ENCODE data around the gene ABCC8.

The ABCC8 gene

GRCh38 chr11:17476317-17477083 is at the start of gene ABCC8:
TSS of gene ABCC8 (minus strand) at chr11:17476845. CDS start at chr11:17476776, 69 bp downstream.
- no peak for DNase-seq (ENCODE audit: low spot score)
- no peak for FAIRE-seq

GRCh38 chr11:17526326-17526725 is 49.7 kb upstream of the ABCC8 start:
- FAIRE-seq = no peak
- DNase-seq (ENCODE audit: low spot score) = no peak

- FAIRE-seq (no peak), DNase-seq (ENCODE audit: low spot score) (peak; percentile 20)
Observed at GRCh38 chr11:17525570-17525969, 48.9 kb upstream of the ABCC8 start.

- FAIRE-seq (no peak), DNase-seq (ENCODE audit: low spot score) (no peak)
Observed at GRCh38 chr11:17524221-17524620, 47.6 kb upstream of the ABCC8 start.

- DNase-seq (ENCODE audit: low spot score) (no peak), FAIRE-seq (no peak)
Observed at GRCh38 chr11:17522655-17523054, 46.0 kb upstream of the ABCC8 start.

GRCh38 chr11:17521106-17521900 is 44.7 kb upstream of the ABCC8 start:
- DNase-seq (ENCODE audit: low spot score) = no peak
- no peak for FAIRE-seq

GRCh38 chr11:17519061-17519885 is 42.6 kb upstream of the ABCC8 start:
- FAIRE-seq (no peak), DNase-seq (ENCODE audit: low spot score) (no peak)

GRCh38 chr11:17518366-17518765 is 41.7 kb upstream of the ABCC8 start:
- DNase-seq (ENCODE audit: low spot score) = no peak
- FAIRE-seq = no peak

- no peak for FAIRE-seq
- DNase-seq (ENCODE audit: low spot score) = no peak
Observed at GRCh38 chr11:17517186-17517585, 40.5 kb upstream of the ABCC8 start.

GRCh38 chr11:17516551-17517150 is 40.0 kb upstream of the ABCC8 start:
- FAIRE-seq (no peak), DNase-seq (ENCODE audit: low spot score) (no peak)

GRCh38 chr11:17515443-17516176 is 39.0 kb upstream of the ABCC8 start:
- DNase-seq (ENCODE audit: low spot score) = no peak
- FAIRE-seq = no peak

- FAIRE-seq = no peak
- DNase-seq (ENCODE audit: low spot score) = no peak
Observed at GRCh38 chr11:17514476-17514875, 37.8 kb upstream of the ABCC8 start.

GRCh38 chr11:17513853-17514252 is 37.2 kb upstream of the ABCC8 start:
- FAIRE-seq (no peak), DNase-seq (ENCODE audit: low spot score) (no peak)

GRCh38 chr11:17512101-17512500 is 35.5 kb upstream of the ABCC8 start:
- FAIRE-seq (no peak), DNase-seq (ENCODE audit: low spot score) (no peak)

- FAIRE-seq (no peak), DNase-seq (ENCODE audit: low spot score) (no peak)
Observed at GRCh38 chr11:17511571-17511970, 34.9 kb upstream of the ABCC8 start.

GRCh38 chr11:17510507-17511206 is 34.0 kb upstream of the ABCC8 start:
- no peak for DNase-seq (ENCODE audit: low spot score)
- FAIRE-seq = no peak

- DNase-seq (ENCODE audit: low spot score) (no peak), FAIRE-seq (no peak)
Observed at GRCh38 chr11:17508791-17509190, 32.1 kb upstream of the ABCC8 start.

GRCh38 chr11:17508306-17508705 is 31.7 kb upstream of the ABCC8 start:
- DNase-seq (ENCODE audit: low spot score) (peak; percentile 3), FAIRE-seq (no peak)

GRCh38 chr11:17507773-17508172 is 31.1 kb upstream of the ABCC8 start:
- DNase-seq (ENCODE audit: low spot score) (no peak), FAIRE-seq (no peak)

GRCh38 chr11:17506942-17507341 is 30.3 kb upstream of the ABCC8 start:
- FAIRE-seq (no peak), DNase-seq (ENCODE audit: low spot score) (no peak)

Data from RCC 7860 (cell line).